Gastrocnemius medialis (tissue), 4 donors: Measurements from ENCODE around the gene FAM50A.

ENCODE experiments used
- POLR2A ChIP-seq, 2 donors: fragments of 450-650 bp; IDR thresholded peaks; one replicate each; pipeline ENCODE4 v1.6.1; 2017; ENCODE audit warnings: antibody characterized with exemption in 2 of 2, mild to moderate bottlenecking in 2 of 2, moderate library complexity in 2 of 2
- TF ChIP-seq, protein P1 (sequence below), 5 experiments: fragments of 450-650 bp in 3 of 5; fragments of 200-600 bp in 2 of 5; sonication (generic) in 2 of 5; IDR thresholded peaks in 4 of 5; conservative IDR thresholded peaks in 1 of 5; 1 replicate in 4 of 5; 2 replicates in 1 of 5; pipeline ENCODE4 v1.5.1; 2016 to 2019; ENCODE audit warnings: antibody characterized with exemption in 5 of 5, mild to moderate bottlenecking in 3 of 5, moderate library complexity in 3 of 5

DNA sequence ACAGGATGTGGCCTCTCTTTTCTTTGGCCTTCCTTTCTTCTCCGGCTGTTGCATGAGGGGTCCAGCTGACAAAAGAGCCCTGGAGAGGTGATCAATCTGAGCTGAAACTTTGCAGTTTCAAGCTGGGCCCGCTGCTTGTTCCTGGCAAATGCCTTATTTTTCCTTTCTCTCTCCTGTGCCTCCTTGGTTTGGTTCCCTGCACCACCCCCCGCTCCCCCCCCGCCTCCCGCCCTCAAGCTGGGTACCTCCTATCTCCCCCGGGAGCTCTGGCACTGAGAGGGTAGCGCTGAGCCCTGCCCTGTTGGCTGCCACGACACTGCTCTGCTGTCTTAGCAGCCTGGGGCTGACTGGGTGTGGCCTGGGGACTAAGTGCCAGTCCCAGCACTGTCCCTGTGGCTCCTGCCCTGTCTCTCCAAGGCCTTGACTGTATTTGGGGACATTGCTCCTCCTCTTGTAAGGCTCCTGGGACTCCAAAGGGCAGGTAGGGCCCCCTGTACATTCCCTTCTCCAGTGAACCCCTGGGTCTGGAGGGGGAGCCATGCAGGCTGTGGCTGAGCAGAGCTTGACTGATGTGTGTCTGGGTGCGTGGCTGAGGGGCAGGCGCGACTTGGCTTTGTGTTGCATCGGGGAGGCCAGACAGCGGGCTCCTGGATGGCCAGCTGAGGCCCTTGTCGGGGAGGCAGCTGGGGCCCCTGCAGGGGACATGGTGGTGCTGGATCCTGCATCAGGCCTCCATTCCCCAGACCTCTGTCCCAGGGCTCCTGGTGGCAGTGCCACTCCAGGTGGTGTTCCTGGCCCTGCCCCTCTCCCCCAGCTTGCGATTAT is 15.2 kb downstream of the FAM50A start:
- TF ChIP-seq, protein P1, sequence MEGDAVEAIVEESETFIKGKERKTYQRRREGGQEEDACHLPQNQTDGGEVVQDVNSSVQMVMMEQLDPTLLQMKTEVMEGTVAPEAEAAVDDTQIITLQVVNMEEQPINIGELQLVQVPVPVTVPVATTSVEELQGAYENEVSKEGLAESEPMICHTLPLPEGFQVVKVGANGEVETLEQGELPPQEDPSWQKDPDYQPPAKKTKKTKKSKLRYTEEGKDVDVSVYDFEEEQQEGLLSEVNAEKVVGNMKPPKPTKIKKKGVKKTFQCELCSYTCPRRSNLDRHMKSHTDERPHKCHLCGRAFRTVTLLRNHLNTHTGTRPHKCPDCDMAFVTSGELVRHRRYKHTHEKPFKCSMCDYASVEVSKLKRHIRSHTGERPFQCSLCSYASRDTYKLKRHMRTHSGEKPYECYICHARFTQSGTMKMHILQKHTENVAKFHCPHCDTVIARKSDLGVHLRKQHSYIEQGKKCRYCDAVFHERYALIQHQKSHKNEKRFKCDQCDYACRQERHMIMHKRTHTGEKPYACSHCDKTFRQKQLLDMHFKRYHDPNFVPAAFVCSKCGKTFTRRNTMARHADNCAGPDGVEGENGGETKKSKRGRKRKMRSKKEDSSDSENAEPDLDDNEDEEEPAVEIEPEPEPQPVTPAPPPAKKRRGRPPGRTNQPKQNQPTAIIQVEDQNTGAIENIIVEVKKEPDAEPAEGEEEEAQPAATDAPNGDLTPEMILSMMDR (IDR thresholded peaks at IDR 0.05 in 4 of 5, conservative IDR thresholded peaks at IDR 0.05 in 1 of 5), result no peak
- TF ChIP-seq POLR2A (IDR thresholded peaks at IDR 0.05), result no peak
